Measurements from ENCODE around the gene ATG14. TPM values are rescaled to one million over a fixed set of nuclear protein-coding genes. Genes with fewer than 3 reads are reported as not detected.

Gene ATG14
- total and polyA plus RNA-seq, 2 donors (not counting 1 experiment from before 2014, with no cell fraction given) = 7.2 to 15.5 TPM

GRCh38 chr14:55454264-55455002 lies 42.8 kb upstream of the ATG14 start:
- ChIA-PET CTCF (interaction anchor here (1.1 kb wide), 1 partner anchor 8 kb away, joined by 6 read pairs; no protein-coding TSS in a partner anchor), POLR2A (no interaction called here)
- Histone ChIP-seq H3K4me1 (ENCODE audit: control insufficient read depth in 2 of 2, insufficient read depth in 2 of 2, low read length in 2 of 2) (no peaks in the 10 kb centered on the region), H3K9ac (ENCODE audit: low read length) (no peak overlapping the region), H3K36me3 (replicated peaks in 1 of 2; ENCODE audit: control extremely low read depth in 1 of 2, control insufficient read depth in 1 of 2, extremely low read depth in 1 of 2, insufficient read depth in 2 of 2, low read length in 1 of 2) (no peaks in the 10 kb centered on the region), H3K27ac (ENCODE audit: low read length in 2 of 2) (no peak overlapping the region), H3K79me2 (ENCODE audit: control insufficient read depth, insufficient read depth, low read length) (no peaks in the 10 kb centered on the region), H2AFZ (ENCODE audit: insufficient read depth, low read depth, low read length, poor library complexity, severe bottlenecking) (no peak overlapping the region), H3K9me3 (ENCODE audit: control extremely low read depth in 1 of 3, control insufficient read depth in 2 of 3, insufficient read depth in 1 of 3, low read length in 2 of 3) (peaks cover 0 to 2% (median 0%) of the 10 kb centered on the region in 3 donors), H3K4me3 (ENCODE audit: control extremely low read depth in 1 of 5, extremely low read depth in 1 of 5, insufficient read depth in 1 of 5, low read depth in 2 of 5, low read length in 4 of 5) (no peak overlapping the region), H4K20me1 (ENCODE audit: control insufficient read depth, insufficient read depth, low read length, poor library complexity, severe bottlenecking) (no peaks in the 10 kb centered on the region), H3K4me2 (replicated peaks; ENCODE audit: low read depth, low read length, poor library complexity, severe bottlenecking) (no peak overlapping the region), H3K27me3 (replicated peaks in 1 of 4; ENCODE audit: control extremely low read depth in 1 of 4, control insufficient read depth in 3 of 4, insufficient read depth in 4 of 4, low read length in 3 of 4) (peaks cover 0 to 3% (median 0%) of the 10 kb centered on the region in 4 experiments)
- 46% methylated on average over 11 of the region's 13 CpGs for WGBS (ENCODE audit: insufficient coverage)
- ATAC-seq (ENCODE audit: low read depth) (no peak), DNase-seq (no peak)
- Mint-ChIP-seq H3K27ac (no peak overlapping the region), H3K9me3 (ENCODE audit: insufficient read depth) (peaks cover 2% of the 10 kb centered on the region), H3K27me3 (peaks cover 12% of the 10 kb centered on the region), H3K4me1 (no peaks in the 10 kb centered on the region), H3K4me3 (no peak overlapping the region)
- TF ChIP-seq, protein P1, sequence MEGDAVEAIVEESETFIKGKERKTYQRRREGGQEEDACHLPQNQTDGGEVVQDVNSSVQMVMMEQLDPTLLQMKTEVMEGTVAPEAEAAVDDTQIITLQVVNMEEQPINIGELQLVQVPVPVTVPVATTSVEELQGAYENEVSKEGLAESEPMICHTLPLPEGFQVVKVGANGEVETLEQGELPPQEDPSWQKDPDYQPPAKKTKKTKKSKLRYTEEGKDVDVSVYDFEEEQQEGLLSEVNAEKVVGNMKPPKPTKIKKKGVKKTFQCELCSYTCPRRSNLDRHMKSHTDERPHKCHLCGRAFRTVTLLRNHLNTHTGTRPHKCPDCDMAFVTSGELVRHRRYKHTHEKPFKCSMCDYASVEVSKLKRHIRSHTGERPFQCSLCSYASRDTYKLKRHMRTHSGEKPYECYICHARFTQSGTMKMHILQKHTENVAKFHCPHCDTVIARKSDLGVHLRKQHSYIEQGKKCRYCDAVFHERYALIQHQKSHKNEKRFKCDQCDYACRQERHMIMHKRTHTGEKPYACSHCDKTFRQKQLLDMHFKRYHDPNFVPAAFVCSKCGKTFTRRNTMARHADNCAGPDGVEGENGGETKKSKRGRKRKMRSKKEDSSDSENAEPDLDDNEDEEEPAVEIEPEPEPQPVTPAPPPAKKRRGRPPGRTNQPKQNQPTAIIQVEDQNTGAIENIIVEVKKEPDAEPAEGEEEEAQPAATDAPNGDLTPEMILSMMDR (IDR thresholded peaks at IDR 0.05) = no peak
- no peak for TF ChIP-seq EZH2 (IDR thresholded peaks at IDR 0.05; ENCODE audit: borderline replicate concordance, insufficient read depth, low read depth, low read length, poor library complexity, severe bottlenecking)
- intact Hi-C loops (cut with micrococcal nuclease) = no loop called here

- 100% methylated on average over 2 of the region's 2 CpGs for WGBS (ENCODE audit: insufficient coverage)
- CTCF ChIA-PET = interaction anchor here (0.6 kb wide), 1 partner anchor 112 kb away, joined by 3 read pairs; no protein-coding TSS in a partner anchor
Measured at GRCh38 chr14:55451950-55452349, 40.3 kb upstream of the ATG14 start.

More at GRCh38 chr14:55451950-55452349, 40.3 kb upstream of the ATG14 start:
- Histone ChIP-seq H4K20me1 (ENCODE audit: control insufficient read depth, insufficient read depth, low read length, poor library complexity, severe bottlenecking) (no peaks in the 10 kb centered on the region), H3K9ac (ENCODE audit: low read length) (no peak overlapping the region), H3K36me3 (replicated peaks in 1 of 2; ENCODE audit: control extremely low read depth in 1 of 2, control insufficient read depth in 1 of 2, extremely low read depth in 1 of 2, insufficient read depth in 2 of 2, low read length in 1 of 2) (no peaks in the 10 kb centered on the region), H3K27me3 (replicated peaks in 1 of 4; ENCODE audit: control extremely low read depth in 1 of 4, control insufficient read depth in 3 of 4, insufficient read depth in 4 of 4, low read length in 3 of 4) (peaks cover 0 to 3% (median 0%) of the 10 kb centered on the region in 4 experiments), H3K4me2 (replicated peaks; ENCODE audit: low read depth, low read length, poor library complexity, severe bottlenecking) (no peak overlapping the region), H3K27ac (ENCODE audit: low read length in 2 of 2) (no peak overlapping the region), H3K4me1 (ENCODE audit: control insufficient read depth in 2 of 2, insufficient read depth in 2 of 2, low read length in 2 of 2) (no peaks in the 10 kb centered on the region), H3K4me3 (ENCODE audit: control extremely low read depth in 1 of 5, extremely low read depth in 1 of 5, insufficient read depth in 1 of 5, low read depth in 2 of 5, low read length in 4 of 5) (no peak overlapping the region), H3K9me3 (ENCODE audit: control extremely low read depth in 1 of 3, control insufficient read depth in 2 of 3, insufficient read depth in 1 of 3, low read length in 2 of 3) (peaks cover 0 to 2% (median 0%) of the 10 kb centered on the region in 3 donors), H3K79me2 (ENCODE audit: control insufficient read depth, insufficient read depth, low read length) (no peaks in the 10 kb centered on the region), H2AFZ (ENCODE audit: insufficient read depth, low read depth, low read length, poor library complexity, severe bottlenecking) (no peak overlapping the region)
- Mint-ChIP-seq H3K27me3 (peaks cover 12% of the 10 kb centered on the region), H3K4me3 (no peak overlapping the region), H3K4me1 (no peaks in the 10 kb centered on the region), H3K27ac (no peak overlapping the region), H3K9me3 (ENCODE audit: insufficient read depth) (no peaks in the 10 kb centered on the region)
- ATAC-seq (ENCODE audit: low read depth) = no peak
- no peak for TF ChIP-seq EZH2 (IDR thresholded peaks at IDR 0.05; ENCODE audit: borderline replicate concordance, insufficient read depth, low read depth, low read length, poor library complexity, severe bottlenecking)
- TF ChIP-seq, protein P1 (IDR thresholded peaks at IDR 0.05) = no peak
- intact Hi-C loops (cut with micrococcal nuclease) = no loop called here
- no peak for DNase-seq
- POLR2A ChIA-PET = no interaction called here
